Measurements from ENCODE around the gene ADIPOR2.

ADIPOR2 gene

DNA sequence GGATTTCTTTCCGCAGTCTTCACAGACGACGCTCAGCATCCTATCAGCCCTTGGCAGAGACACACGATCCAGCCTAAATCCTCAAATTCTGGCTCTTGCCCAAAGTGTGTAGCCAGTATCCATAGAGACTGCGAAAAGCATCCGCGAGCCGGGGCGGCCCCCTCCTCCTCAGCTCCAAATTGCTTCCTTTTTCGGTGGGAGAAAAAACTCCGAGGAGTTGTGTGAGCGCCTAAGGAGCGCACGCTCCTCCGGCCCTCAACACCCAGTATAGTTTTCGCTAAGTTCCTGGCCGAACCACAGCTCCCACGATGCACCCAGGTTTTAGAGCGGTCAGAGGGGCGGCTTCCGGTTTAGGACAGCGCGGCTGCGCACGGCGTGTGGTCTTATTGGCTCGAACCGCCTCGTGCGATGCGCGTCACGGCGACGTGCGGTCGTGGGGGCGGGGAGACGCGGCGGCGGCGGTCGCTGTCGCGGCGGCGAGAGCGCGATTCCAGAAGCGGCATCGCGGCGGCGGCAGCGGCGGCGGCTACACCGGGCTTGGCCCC, at the start of gene ADIPOR2:
TSS of gene ADIPOR2 (plus strand) at position 493 of the 545 bp plus-strand sequence. CDS start 63,274 bp downstream, outside the sequence.
- H3K27ac ChIP-seq = peak within 1 kb of the TSS; percentile 88
- peak; percentile 77 for DNase-seq (ENCODE audit: low read depth, low spot score)

- DNase-seq (ENCODE audit: low read depth, low spot score) = no peak
- H3K27ac ChIP-seq = no peak overlapping the region
Measured at GRCh38 chr12:1642513-1642912, 48.4 kb upstream of the ADIPOR2 start.

- DNase-seq (ENCODE audit: low read depth, low spot score) = no peak
- H3K27ac ChIP-seq = no peak overlapping the region
Measured at GRCh38 chr12:1643043-1643442, 47.8 kb upstream of the ADIPOR2 start.

DNA sequence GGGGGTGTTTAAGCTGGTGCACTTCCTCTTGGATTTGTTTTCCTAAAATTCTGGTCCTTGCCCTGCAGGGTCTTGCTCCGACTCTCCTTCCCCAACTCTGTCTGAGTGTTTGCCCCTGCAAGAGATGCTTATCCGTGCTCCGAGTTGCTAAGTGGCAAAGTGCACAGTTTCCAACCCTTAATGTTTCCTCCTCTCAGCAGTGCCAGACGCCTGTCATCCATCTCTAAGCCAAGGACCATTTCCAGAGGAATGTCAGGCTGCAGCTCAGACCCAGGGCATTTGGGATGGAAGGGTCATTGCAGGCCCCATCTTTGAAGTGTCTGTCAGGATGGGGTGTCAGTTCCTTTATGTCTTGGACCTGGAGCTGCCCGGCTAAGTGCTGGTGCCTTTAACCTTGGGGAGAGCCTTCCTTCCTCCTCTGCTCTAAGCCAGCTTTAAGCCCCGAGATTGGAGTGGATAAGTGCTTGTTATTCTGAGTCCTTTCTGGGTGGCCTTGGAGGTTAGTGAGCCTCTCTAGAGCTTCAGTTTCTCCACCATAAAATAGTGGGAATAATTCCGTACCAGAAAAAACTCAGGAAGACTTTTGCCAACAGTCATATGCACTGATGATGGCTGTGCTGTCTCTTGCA, 46.9 kb upstream of the ADIPOR2 start:
- H3K27ac ChIP-seq = no peak overlapping the region

GRCh38 chr12:1644534-1645438, 46.1 kb upstream of the ADIPOR2 start:
- no peak for DNase-seq (ENCODE audit: low read depth, low spot score)

More for the DNA sequence above, 46.9 kb upstream of the ADIPOR2 start:
- no peak for DNase-seq (ENCODE audit: low read depth, low spot score)

GRCh38 chr12:1645819-1646218, 45.1 kb upstream of the ADIPOR2 start:
- DNase-seq (ENCODE audit: low read depth, low spot score) = no peak
- no peak overlapping the region for H3K27ac ChIP-seq

More at GRCh38 chr12:1644534-1645438, 46.1 kb upstream of the ADIPOR2 start:
- H3K27ac ChIP-seq = no peak overlapping the region

- DNase-seq (ENCODE audit: low read depth, low spot score) = no peak
- H3K27ac ChIP-seq = no peak overlapping the region
Measured at GRCh38 chr12:1646569-1647284, 44.1 kb upstream of the ADIPOR2 start.

GRCh38 chr12:1647285-1647669, 43.6 kb upstream of the ADIPOR2 start:
- no peak for DNase-seq (ENCODE audit: low read depth, low spot score)
- H3K27ac ChIP-seq = no peak overlapping the region

DNA sequence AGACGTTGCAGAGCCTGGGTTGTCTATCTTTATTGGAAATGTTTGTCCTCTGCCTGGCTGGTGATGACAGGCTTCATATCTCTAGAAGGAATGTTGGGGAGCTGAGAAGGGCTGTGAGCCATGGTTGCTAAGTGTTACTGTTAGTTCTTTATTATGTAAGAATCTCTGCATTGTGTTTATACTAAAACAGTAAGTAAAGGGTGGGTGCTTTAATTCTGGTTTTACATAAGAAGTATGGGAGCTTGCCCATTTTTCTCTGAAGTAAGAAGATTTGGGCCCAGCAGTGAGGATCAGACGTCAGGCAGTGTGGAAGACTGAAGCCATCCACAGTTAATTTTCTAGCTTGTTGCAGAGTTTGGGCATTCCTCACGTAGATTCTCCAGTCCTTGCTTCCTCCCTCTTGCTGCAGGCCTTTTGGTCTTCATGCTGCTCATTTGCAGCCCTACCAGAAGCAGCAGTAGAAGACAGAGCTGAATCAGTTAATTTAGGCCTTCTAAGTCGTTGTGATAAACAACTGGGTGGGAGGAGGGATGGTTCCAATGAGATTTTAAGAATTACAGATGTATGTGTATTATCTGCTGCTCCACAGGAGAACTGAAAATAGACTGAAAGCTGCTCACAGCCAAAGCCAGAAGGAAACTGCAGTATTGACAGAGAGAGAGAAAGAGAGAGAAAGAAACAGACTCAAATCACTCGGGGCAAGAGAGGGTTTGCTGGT, 40.5 kb upstream of the ADIPOR2 start:
- DNase-seq (ENCODE audit: low read depth, low spot score) = no peak
- H3K27ac ChIP-seq = no peak overlapping the region

DNA sequence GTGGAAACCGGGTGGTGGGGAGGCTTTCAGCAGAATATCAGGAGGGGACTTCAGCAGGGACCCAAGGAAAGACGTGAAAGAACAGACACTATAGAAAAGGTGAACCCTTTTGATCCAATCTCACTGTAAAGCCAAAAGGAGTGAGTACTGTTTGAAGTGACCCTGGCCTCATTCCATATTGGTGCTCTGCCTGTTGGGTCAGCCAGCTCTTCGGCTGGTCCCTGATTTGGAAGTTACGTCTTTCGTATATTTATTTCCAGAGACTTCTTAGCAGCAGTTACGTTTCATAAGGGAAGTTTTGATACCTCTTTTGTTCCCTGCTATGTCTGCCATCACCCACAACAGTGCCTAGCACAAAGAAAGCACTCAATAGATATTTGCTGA, 39.9 kb upstream of the ADIPOR2 start:
- no peak overlapping the region for H3K27ac ChIP-seq
- no peak for DNase-seq (ENCODE audit: low read depth, low spot score)

- no peak overlapping the region for H3K27ac ChIP-seq
- no peak for DNase-seq (ENCODE audit: low read depth, low spot score)
Measured at GRCh38 chr12:1651946-1652345, 38.9 kb upstream of the ADIPOR2 start.

GRCh38 chr12:1655225-1655788, 35.6 kb upstream of the ADIPOR2 start:
- no peak overlapping the region for H3K27ac ChIP-seq
- no peak for DNase-seq (ENCODE audit: low read depth, low spot score)

DNA sequence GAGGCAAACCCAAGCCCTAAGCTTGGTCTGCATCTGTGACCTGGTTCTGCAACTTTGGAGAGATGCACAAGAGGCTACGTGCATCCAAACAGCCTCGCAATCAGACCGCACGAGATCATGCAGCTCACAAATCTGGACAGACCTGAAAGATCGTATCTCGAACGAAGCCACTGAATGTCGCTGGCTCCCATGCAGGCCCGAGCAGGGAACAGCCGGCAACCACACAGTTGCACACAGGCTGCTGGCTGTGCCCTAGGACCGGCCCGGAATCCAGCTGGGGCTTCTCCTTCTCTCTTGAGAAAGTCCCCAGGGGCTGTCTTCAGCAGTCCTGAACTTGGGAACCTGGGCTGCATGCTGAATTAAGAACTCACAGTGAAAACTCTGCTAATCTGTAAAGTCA, 34.0 kb upstream of the ADIPOR2 start:
- no peak overlapping the region for H3K27ac ChIP-seq
- no peak for DNase-seq (ENCODE audit: low read depth, low spot score)

- no peak for DNase-seq (ENCODE audit: low read depth, low spot score)
- no peak overlapping the region for H3K27ac ChIP-seq
Measured at GRCh38 chr12:1657688-1658087, 33.2 kb upstream of the ADIPOR2 start.

DNA sequence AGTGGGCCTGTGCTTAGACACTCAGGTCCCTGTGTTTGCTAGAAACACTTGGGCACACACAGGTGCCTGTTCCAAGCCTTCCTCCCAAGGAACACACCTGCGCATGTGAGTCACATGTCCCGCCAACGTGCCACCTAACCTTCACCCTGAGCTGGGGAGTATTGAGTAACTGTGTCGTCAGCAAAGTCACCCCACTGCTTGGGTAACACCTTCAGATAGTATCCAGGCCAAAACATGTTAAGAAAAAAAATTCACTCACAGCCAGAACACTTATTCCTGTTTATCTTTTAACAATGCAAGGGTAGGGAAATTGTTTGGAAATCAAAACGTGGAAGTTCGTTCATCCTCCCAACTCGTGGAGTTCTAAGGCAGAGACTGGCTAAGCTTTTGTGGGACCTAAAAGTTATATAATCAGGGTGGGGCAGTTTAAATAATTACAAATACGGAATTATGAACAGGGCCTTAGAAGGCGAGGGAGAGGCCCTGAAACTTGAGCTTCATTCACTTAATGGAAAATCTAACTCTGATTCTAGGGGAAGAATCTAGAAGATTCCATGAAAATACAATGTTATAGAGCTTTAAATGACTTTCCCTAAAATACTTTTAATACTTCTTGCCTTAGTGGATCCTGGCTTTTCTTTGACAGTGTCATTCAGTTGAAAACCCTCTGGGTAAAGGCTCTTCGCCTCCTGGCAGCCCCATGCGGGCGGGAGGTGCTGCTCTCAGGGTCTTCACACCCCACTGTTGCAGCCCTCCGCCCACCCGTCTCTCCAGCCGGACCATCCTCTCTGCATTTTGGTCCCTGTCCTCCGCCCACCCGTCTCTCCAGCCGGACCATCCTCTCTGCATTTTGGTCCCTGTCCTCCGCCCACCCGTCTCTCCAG, 30.3 kb upstream of the ADIPOR2 start:
- peak overlapping the region; percentile 98 for H3K27ac ChIP-seq
- peak; percentile 78 for DNase-seq (ENCODE audit: low read depth, low spot score)

DNA sequence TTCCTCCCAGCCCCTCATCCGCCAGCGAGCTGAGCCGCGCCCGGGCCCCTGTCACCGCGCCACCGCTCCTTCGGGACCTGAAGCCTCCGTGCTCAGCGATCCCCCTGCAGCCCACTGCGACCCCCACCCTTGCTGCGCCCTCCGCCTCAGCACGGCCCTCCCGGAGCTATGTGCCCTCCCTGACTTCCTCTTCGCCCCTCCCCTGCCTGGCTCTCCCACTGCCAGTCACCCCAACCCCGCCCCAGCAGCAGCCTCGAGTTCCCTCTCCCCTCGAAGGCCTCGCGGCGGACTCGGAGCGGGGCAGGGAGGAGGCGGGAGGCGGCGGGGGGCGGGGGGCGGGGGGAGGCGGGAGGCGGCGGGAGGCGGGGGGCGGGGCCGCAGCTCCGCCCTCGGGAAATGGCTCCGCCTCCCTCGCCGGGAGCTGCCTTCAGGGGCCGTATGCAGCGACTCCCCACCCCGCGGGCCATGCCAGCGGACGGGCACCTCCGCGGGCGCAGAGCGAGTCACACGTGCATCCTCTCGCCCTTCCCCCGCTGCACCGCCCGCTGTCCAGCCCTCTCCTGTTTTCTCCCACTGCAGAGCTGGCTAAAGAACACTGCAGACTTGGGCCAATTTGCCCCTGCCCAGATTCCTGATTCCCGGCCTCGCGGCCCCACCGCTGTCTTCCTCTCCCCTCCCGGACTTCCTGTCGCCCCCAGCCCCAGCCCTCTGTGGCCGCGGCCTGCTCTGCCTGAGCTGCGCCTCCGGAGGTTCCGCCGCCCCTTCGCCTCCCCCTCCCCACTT, 29.1 kb upstream of the ADIPOR2 start:
- no peak for DNase-seq (ENCODE audit: low read depth, low spot score)
- peak overlapping the region; percentile 98 for H3K27ac ChIP-seq

GRCh38 chr12:1662761-1663439, 28.0 kb upstream of the ADIPOR2 start:
- peak overlapping the region; percentile 15 for H3K27ac ChIP-seq
- no peak for DNase-seq (ENCODE audit: low read depth, low spot score)
